Lower lobe of right lung (tissue), 2 donors: ENCODE results near the gene PPP6R2. TPM values are rescaled to one million over a fixed set of nuclear protein-coding genes. Genes with fewer than 3 reads are reported as not detected.

ENCODE experiments used
- ATAC-seq, 2 donors: fragments of 200-7000 bp; cut with Tn5 transposase; one replicate each; pipeline ENCODE4 v1.9.1; 2020 to 2022; ENCODE audit warnings: mild to moderate bottlenecking in 2 of 2, moderate library complexity in 2 of 2
- DNase-seq: peaks from one replicate; pipeline ENCODE4 v3.0.0-alpha.2; 2020
- H3K27ac ChIP-seq: fragments of 200-600 bp; one replicate; pipeline ENCODE4 v1.8.0; 2022
- H3K27me3 ChIP-seq: fragments of 200-600 bp; one replicate; pipeline ENCODE4 v1.8.0; 2022; ENCODE audit warnings: low read depth
- H3K36me3 ChIP-seq: fragments of 200-600 bp; one replicate; pipeline ENCODE4 v1.8.0; 2022; ENCODE audit warnings: mild to moderate bottlenecking
- H3K4me1 ChIP-seq: fragments of 200-600 bp; one replicate; pipeline ENCODE4 v1.8.0; 2022
- H3K4me3 ChIP-seq: fragments of 200-600 bp; one replicate; pipeline ENCODE4 v1.8.0; 2022; ENCODE audit warnings: mild to moderate bottlenecking
- H3K9me3 ChIP-seq: fragments of 200-600 bp; one replicate; pipeline ENCODE4 v1.8.0; 2022
- CTCF ChIP-seq: fragments of 200-600 bp; IDR thresholded peaks from one replicate; pipeline ENCODE4 v1.8.0; 2022; ENCODE audit warnings: antibody characterized with exemption, mild to moderate bottlenecking
- intact Hi-C: fragments of 100-400 bp; cut with DNase I; formaldehyde crosslinking; loops from one replicate; pipeline ENCODE4 v1.11.0; 2022
- total RNA-seq: library from RNA; stranded (reverse); fragmentation: NEBNext Ultra II Directional; extraction: Animal tissue kit (Norgen Biotek cat#: 25700); gene quantifications from one replicate; pipeline ENCODE4 v1.2.1, GENCODE V29; 2021
- donor health status: DM: no; HTN: yes; CAD: no; lungs with severe emphysema.

PPP6R2 gene
- total RNA-seq, 1 donor from 2014 or later, result 52.5 TPM

GRCh38 chr22:50467341-50467740, 124.2 kb downstream of the PPP6R2 start:
- H3K4me1 ChIP-seq, result peaks cover 36% of the 10 kb centered on the region
- intact Hi-C loops, result no loop called here
- DNase-seq (no peak), ATAC-seq (no peak)
- no peaks in the 10 kb centered on the region for H3K27me3 ChIP-seq
- H3K27ac ChIP-seq, result no peak overlapping the region
- peaks cover 60% of the 10 kb centered on the region for H3K36me3 ChIP-seq
- no peaks in the 10 kb centered on the region for H3K9me3 ChIP-seq
- no peak overlapping the region for H3K4me3 ChIP-seq
- TF ChIP-seq CTCF, result no peak

- Histone ChIP-seq H3K4me3 (no peak overlapping the region), H3K27me3 (no peaks in the 10 kb centered on the region), H3K36me3 (peaks cover 54% of the 10 kb centered on the region), H3K4me1 (peaks cover 40% of the 10 kb centered on the region), H3K27ac (no peak overlapping the region), H3K9me3 (no peaks in the 10 kb centered on the region)
- no peak for DNase-seq
- TF ChIP-seq CTCF, result no peak
- intact Hi-C loops, result no loop called here
- ATAC-seq, result no peak
Measured at GRCh38 chr22:50467773-50468440, 124.8 kb downstream of the PPP6R2 start.

- Histone ChIP-seq H3K36me3 (peaks cover 47% of the 10 kb centered on the region), H3K9me3 (no peaks in the 10 kb centered on the region), H3K4me1 (peaks cover 48% of the 10 kb centered on the region), H3K4me3 (no peak overlapping the region), H3K27me3 (no peaks in the 10 kb centered on the region), H3K27ac (no peak overlapping the region)
- intact Hi-C loops, result no loop called here
- no peak for TF ChIP-seq CTCF
- ATAC-seq (no peak), DNase-seq (no peak)
Measured at GRCh38 chr22:50468626-50469025, 125.5 kb downstream of the PPP6R2 start.

- Histone ChIP-seq H3K36me3 (peaks cover 37% of the 10 kb centered on the region), H3K27ac (peak overlapping the region; percentile 58), H3K9me3 (no peaks in the 10 kb centered on the region), H3K4me1 (peaks cover 54% of the 10 kb centered on the region), H3K27me3 (no peaks in the 10 kb centered on the region), H3K4me3 (no peak overlapping the region)
- DNase-seq (peak; percentile 82), ATAC-seq (peak; percentile 57 to 82)
- intact Hi-C loops, result no loop called here
- no peak for TF ChIP-seq CTCF
Measured at GRCh38 chr22:50469377-50470305, 126.5 kb downstream of the PPP6R2 start.

- no peak for TF ChIP-seq CTCF
Measured at GRCh38 chr22:50470491-50470890, 127.4 kb downstream of the PPP6R2 start.

More at GRCh38 chr22:50470491-50470890, 127.4 kb downstream of the PPP6R2 start:
- ATAC-seq (no peak), DNase-seq (no peak)
- Histone ChIP-seq H3K4me3 (no peak overlapping the region), H3K4me1 (peaks cover 58% of the 10 kb centered on the region), H3K36me3 (peaks cover 29% of the 10 kb centered on the region), H3K27ac (peak overlapping the region; percentile 58), H3K27me3 (no peaks in the 10 kb centered on the region), H3K9me3 (no peaks in the 10 kb centered on the region)
- intact Hi-C loops, result no loop called here
